ENCODE data around the gene RIBC2.
"Not testable (repeated sequence)": the region's sequence is repeated elsewhere in the genome, so short reads cannot be mapped to it uniquely, and the experiment has no call there.

RIBC2 gene, protein sequence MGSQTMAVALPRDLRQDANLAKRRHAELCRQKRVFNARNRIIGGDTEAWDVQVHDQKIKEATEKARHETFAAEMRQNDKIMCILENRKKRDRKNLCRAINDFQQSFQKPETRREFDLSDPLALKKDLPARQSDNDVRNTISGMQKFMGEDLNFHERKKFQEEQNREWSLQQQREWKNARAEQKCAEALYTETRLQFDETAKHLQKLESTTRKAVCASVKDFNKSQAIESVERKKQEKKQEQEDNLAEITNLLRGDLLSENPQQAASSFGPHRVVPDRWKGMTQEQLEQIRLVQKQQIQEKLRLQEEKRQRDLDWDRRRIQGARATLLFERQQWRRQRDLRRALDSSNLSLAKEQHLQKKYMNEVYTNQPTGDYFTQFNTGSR

GRCh38 chr22:45413368-45414211 lies at the start of gene RIBC2, which contains the start of gene SMC1B:
RIBC2 (plus strand) TSS chr22:45413693; CDS start chr22:45413887, 194 bp downstream.
SMC1B (minus strand) TSS chr22:45413599; CDS start chr22:45413567, 32 bp downstream.
- DNase-seq, result peak in 31 of 56 donors; percentile 14 to 56 (median 40)

DNA sequence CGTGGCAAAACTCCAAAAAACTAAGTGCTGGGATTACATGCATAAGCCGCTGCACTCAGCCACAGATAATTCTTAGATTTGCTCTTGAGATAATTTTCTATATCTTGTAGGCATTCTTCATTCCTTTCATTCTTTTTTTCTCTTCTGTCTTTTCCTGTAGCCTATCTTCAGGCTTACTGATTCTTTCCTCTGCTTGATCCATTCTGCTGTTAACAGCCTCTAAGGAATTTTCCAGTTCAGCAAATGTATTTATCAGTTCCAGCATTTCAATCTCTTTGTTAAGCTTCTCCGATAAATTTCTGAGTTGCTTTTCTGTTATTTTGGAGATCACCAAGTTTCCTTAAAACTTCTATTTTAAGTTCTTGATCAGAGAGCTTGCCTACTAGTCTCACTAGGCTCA lies 46.8 kb upstream of the RIBC2 start:
- no peak for DNase-seq

DNA sequence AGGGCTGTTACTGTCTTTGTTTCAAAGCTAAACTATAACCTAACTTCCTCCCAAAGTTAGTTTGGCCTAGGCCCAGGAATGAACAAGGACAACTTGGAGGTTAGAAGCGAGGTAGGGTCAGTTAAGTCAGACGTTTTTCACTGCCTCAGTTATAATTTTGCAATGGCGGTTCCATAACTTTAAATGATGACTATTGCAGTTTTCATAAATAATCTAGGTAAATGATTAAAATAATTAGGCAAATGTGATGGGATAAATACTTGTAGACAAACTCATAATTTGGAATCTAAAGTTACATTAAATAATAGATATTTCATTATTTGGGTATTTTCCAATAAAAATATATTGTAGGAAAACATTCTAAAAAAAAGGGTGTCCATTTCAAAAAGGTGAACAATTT lies 39.9 kb upstream of the RIBC2 start:
- DNase-seq, result not testable (repeated sequence)

DNA sequence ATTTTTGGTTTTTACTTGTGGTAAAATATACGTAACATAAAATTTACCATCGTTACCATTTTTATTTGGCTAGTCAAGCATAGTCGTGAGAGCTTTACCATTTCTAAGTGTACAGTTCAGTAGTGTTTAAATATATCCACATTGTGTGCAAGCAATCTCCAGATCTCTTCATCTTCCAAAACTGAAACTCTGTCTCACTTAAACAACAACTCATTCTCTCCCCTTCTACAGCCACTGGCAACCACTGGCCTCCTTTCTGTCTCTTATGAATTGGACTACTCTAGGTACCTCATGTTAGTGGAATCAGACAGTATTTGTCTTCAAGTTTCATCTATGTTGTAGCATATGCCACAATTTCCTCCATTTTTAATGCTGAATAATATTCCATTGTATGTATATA lies 37.5 kb upstream of the RIBC2 start:
- no peak for DNase-seq

DNA sequence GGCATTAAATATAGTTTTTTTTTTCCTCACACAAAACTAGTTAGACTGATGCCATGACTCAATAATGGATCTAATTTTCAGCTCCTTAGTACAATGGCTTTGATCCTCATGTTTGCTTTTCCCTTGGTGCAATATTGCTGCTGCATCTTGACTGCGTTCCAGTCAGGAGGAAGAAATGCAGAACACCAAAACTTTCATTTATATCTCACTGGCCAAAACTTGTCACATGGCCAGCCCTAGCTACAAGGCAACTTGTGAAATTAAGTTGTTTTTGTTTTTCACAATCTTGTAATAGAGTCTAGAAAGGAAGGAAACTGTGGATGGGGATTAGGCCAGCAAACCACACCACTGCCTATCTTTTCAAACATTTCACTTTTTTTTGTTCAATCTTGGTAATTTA lies 36.8 kb upstream of the RIBC2 start:
- no peak for DNase-seq

DNA sequence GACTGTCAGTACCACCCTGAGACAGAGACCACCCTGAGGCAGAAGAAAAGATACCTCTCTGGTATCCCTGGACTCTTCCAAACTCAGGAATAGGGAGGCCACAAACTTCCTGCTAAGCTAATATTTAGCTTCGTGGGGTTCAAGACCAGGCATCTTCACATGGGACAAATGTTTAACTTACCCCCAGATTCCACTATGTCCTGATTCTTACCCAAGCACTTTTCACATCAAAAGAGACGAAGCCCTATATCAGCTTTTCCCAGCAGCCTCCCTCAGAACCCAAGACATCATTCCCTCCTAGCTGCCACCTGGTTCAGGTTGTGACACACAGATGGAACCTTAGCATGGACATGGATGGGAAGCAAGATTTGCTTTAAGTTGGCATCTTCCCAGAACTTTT lies 32.1 kb upstream of the RIBC2 start:
- no peak for DNase-seq

GRCh38 chr22:45389546-45389945 lies 23.9 kb upstream of the RIBC2 start:
- DNase-seq, result no peak

- DNase-seq, result no peak
Measured at GRCh38 chr22:45397806-45398205, 15.7 kb upstream of the RIBC2 start.

- DNase-seq, result no peak
Measured at GRCh38 chr22:45398214-45398613, 15.3 kb upstream of the RIBC2 start.

DNA sequence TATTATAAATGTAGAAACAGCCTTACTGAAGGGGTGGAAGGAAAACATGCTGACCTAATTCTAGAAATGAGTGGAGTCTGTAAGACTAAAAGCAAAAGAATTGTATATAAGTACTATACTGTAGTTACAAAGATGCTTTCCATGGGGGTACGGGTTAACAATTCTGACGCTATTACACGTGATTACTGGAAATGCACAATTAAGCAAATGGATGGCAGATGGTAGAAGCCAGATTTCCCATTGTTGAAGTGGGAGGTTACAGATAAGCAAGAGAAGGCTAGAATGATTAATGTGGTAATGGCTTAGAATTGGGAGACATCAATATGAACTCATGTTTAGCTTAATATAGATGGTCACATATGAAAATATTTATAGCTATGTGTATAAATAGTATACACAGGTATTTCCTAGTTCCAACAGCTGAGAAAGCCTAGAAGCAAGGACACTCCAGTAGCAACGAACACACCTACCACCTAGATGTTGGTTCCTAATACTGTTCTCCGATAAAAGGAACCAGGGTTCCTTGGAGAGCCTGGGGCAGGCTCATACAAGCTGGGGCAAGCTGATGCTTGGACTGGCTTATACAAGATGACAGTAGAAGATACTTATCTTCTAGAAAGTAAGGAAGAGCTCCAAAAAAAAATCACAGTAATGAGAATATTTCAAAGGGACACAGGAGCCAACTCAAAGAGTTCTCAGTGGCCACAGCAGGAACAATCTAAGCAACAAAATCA lies 13.6 kb upstream of the RIBC2 start:
- no peak for DNase-seq

- no peak for DNase-seq
Measured at GRCh38 chr22:45402466-45402985, 11.0 kb upstream of the RIBC2 start.

DNA sequence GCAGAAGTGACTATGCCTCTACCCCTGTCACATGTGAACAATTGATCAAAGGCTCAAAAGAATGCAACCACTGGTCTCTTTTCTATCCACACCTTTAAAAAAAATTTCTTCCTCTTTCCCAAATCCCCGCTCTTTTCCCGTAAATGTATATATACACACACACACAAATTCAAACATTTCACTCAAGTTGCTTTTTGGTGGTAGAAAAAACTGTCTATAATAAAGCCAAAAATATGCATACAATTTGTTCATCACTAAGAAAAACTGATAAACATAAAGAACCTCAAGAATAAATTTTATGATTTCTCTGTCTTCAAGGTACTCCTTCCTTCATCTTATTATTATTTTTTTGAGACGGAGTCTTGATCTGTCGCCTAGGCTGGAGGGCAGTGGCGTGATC lies 5.7 kb upstream of the RIBC2 start:
- no peak for DNase-seq

DNA sequence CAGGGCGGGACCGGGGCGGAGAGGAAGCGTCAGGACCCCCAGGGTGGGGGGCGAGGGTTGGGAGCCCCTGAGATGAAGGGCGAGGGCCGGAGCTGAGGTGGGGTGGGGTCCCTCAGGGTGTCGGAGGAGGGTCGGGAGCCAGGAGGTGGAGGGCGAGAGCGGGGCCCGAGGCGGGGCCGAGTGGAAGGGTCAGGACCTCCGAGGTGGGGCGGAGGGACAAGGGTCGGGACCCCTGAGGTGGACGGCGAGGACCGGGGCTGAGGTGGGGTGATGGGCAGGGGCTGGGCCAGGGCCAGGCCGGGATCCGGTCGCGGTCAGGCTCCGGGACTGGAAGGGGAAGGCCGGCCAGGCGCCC lies 503 bp upstream of the RIBC2 start:
- DNase-seq, result peak in 1 of 56 donors; percentile 45

GRCh38 chr22:45418056-45418769 lies 4.7 kb downstream of the RIBC2 start:
- no peak for DNase-seq

DNA sequence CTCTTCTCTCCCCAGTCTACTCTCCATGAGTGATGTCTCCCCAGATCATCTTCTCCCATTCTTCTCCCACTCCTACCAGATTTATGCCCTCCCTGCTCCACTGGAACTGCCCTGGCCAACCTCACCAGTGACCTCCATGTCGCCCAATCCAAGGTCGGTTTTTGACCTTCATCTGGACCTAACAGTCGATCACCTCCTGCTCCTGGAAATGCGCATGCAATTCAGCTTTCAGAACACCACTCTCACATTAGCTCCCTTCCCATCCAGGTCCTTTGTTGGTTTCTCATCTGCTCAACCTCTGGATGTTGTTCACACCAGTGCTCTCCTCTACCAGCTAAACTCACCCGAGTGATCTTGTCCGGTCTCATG lies 5.3 kb downstream of the RIBC2 start:
- no peak for DNase-seq

DNA sequence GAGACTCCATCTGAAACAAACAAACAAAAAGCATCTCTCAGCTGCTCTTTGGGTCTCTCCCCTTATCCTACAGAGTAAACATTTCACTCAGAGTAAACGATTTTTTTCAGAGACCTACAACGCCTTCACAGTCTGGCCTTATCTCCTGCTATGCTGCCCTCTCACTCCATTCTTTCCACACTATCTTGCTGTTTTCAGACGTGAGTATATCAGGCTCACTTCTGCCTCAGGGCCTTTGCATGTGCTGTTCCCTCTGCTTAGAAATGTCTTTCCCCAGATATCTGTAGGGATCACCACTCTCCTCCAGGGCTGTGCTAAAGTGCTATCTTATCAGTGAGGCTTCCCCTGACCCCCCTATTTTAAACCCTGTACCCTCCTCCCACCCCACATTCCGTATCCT lies 6.5 kb downstream of the RIBC2 start:
- DNase-seq, result no peak

DNA sequence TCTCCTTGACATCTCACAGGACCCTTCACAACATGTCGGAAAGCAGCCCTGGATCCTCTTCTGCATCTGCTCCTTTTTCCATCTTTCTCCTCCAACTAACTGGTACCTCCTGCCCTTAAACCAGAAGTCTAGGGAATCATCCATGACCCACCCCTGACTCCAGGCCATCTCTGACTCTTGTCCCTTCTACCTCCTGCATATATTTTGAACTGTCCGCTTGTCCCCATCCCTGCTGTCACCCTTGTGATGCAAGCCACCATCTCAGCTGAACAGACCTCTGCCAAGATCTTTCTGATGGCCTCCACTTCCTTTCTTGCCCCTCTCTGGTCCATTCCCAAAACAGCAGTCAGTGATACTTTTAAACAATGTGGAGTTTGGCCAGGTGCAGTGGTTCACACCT lies 7.0 kb downstream of the RIBC2 start:
- no peak for DNase-seq

DNA sequence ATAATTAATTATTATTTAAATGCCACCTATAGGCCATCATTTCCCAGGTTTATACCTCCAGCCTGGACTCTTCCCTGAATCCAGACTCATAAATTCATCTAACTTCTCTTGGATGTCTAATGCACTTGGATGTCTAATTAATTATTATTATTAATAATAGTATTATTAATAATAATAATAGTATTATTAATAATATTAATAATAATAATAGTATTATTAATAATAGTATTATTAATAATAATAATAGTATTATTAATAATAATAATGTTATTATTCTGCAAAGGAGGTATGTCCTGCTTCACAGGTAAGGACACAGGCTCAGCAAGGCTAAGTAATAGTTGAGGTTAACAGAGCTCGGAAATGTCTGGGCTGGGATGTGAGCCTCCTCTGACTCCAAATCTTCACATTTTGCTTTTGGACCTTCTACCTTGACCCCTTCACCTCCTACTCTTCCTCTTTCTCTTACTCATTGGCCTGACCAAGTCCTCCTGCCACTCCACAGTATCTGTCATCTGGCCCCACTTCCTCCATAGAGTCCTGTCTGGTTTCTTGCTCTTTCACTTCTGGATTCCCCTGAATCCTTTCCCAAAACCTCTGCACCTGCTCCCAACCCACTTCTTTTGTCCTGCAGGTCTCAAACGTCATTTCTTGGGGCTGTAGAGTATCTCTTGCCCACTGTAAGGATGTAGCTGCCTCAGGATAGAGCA lies 8.0 kb downstream of the RIBC2 start:
- DNase-seq, result no peak

DNA sequence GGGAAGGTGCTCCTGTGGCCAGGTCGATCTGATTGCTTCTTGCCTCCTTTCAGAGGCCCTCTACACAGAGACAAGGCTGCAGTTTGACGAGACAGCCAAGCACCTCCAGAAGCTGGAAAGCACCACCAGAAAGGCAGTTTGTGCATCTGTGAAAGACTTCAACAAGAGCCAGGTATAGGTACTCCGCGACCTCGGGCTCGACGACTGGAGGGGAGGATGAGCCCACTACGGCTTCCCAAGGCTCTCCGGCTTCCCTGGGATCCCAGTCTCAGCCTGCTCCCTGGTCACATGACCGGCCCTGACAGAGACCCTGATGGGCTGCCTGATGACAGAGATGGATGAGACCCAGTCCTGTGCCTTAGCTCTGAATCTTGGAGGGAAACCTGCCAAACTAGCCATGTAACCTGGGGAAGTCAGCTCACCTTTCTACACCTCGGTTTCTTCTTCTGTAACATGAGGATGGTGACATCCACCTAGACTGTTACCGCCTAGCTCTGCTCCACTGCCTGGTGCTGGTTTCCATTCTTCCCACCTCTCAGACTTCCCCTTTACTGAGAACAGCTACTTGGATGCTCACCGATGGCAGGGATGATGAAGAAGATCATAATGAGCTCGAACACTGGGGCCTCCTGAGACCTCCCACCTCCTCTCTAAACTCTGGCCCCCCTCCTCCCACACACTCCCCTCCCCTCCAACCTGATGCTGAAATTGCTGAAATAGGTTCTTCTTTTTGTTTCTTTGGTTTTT lies 8.9 kb downstream of the RIBC2 start:
- no peak for DNase-seq

- no peak for DNase-seq
Measured at GRCh38 chr22:45423524-45423923, 10.0 kb downstream of the RIBC2 start.

Measured in amygdala (tissue), 56 donors.